Measurements from ENCODE around the gene CCR1.

DNA sequence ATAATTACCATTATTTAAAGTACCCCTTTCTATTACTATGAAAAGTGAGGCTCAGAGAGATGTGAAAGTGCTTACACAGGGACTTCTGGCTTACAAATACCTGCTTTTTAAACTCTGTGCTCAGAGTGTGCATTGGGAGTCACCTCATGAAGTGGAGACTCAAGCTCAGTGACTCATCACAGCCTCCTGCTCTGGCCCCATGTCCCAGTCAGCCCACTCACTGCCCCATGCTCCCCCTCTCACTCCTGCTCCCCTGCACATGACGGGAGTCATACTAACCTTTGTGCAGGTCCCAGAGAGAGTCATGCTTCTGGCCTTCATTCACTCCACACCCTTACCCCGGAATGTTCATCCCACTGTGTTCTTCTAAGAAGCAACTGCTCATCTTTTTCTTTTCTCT lies 20.2 kb downstream of the CCR1 start:
- no peak for TF ChIP-seq POLR2AphosphoS5 (IDR thresholded peaks at IDR 0.05)
- no peak for TF ChIP-seq CTCF (IDR thresholded peaks at IDR 0.05)
